Mesenchymal stem cell (in vitro differentiated cells and primary cell): Measurements from ENCODE around the gene SBNO1.

Experiments used
- DNase-seq: peaks from one replicate; pipeline ENCODE4 v3.0.0-alpha.2; 2013
- H2AFZ ChIP-seq: one replicate; pipeline ENCODE4 v1.6.1; 2013; ENCODE audit warnings: low read depth, mild to moderate bottlenecking, control low read depth, inconsistent platforms, low read length, moderate library complexity
- H2AK5ac ChIP-seq: 2 replicates; pipeline ENCODE4 v1.6.1; 2013; ENCODE audit warnings: low read length, moderate library complexity, mild to moderate bottlenecking, inconsistent platforms; ENCODE audit not compliant: severe bottlenecking
- H2BK120ac ChIP-seq: one replicate; pipeline ENCODE4 v1.6.1; 2013; ENCODE audit warnings: low read depth, mild to moderate bottlenecking, inconsistent platforms, low read length, moderate library complexity
- H2BK12ac ChIP-seq, 2 experiments: one replicate each; pipeline ENCODE4 v1.6.1; 2013; ENCODE audit warnings: inconsistent platforms in 2 of 2, low read length in 2 of 2, mild to moderate bottlenecking in 2 of 2, moderate library complexity in 2 of 2, control low read depth in 1 of 2
- H2BK15ac ChIP-seq: one replicate; pipeline ENCODE4 v1.6.1; 2013; ENCODE audit warnings: mild to moderate bottlenecking, low read depth, inconsistent platforms; ENCODE audit not compliant: poor library complexity, severe bottlenecking
- H2BK5ac ChIP-seq: 2 replicates; pipeline ENCODE4 v1.6.1; 2013; ENCODE audit warnings: low read depth, mild to moderate bottlenecking, low read length, control low read depth, inconsistent platforms; ENCODE audit not compliant: poor library complexity, severe bottlenecking
- H3K14ac ChIP-seq, 2 experiments: one replicate each; pipeline ENCODE4 v1.6.1; 2013; ENCODE audit warnings: inconsistent platforms in 2 of 2, low read length in 2 of 2, control low read depth in 1 of 2, mild to moderate bottlenecking in 1 of 2, moderate library complexity in 1 of 2
- H3K18ac ChIP-seq, 2 experiments: one replicate each; pipeline ENCODE4 v1.6.1; 2013; ENCODE audit warnings: inconsistent platforms in 2 of 2, low read length in 2 of 2, control low read depth in 1 of 2, low read depth in 1 of 2, mild to moderate bottlenecking in 1 of 2
- H3K23ac ChIP-seq, 2 experiments: one replicate each; pipeline ENCODE4 v1.6.1; 2013; ENCODE audit warnings: inconsistent platforms in 2 of 2, low read length in 2 of 2, mild to moderate bottlenecking in 2 of 2, moderate library complexity in 2 of 2, control low read depth in 1 of 2
- H3K27ac ChIP-seq: 2 replicates; pipeline ENCODE4 v1.5.1; 2013; ENCODE audit warnings: mild to moderate bottlenecking, moderate library complexity, low read length, control low read depth, inconsistent platforms; ENCODE audit not compliant: poor library complexity, severe bottlenecking
- H3K27me3 ChIP-seq, 2 experiments: 2 replicates each; pipeline versions ENCODE4 v1.6.1 to v1.7.0; 2013; ENCODE audit warnings: low read length in 2 of 2, mild to moderate bottlenecking in 2 of 2, moderate library complexity in 2 of 2, control low read depth in 1 of 2, inconsistent platforms in 1 of 2; ENCODE audit not compliant: control insufficient read depth in 1 of 2, insufficient read depth in 1 of 2
- H3K36me3 ChIP-seq, 2 experiments: 2 replicates each; pipeline versions ENCODE4 v1.6.1 to v1.7.0; 2013; ENCODE audit warnings: low read length in 2 of 2, control low read depth in 1 of 2, inconsistent platforms in 1 of 2, low read depth in 1 of 2, mild to moderate bottlenecking in 1 of 2; ENCODE audit not compliant: insufficient read depth in 2 of 2, control insufficient read depth in 1 of 2
- H3K4ac ChIP-seq, 2 experiments: one replicate each; pipeline ENCODE4 v1.6.1; 2013; ENCODE audit warnings: inconsistent platforms in 2 of 2, low read length in 2 of 2, mild to moderate bottlenecking in 2 of 2, moderate library complexity in 2 of 2, control low read depth in 1 of 2, low read depth in 1 of 2
- H3K4me1 ChIP-seq: 2 replicates; pipeline ENCODE4 v1.6.1; 2013; ENCODE audit warnings: low read depth, low read length, control low read depth; ENCODE audit not compliant: control insufficient read depth, insufficient read depth
- H3K4me2 ChIP-seq: 2 replicates; pipeline ENCODE4 v1.6.1; 2013; ENCODE audit warnings: low read length, mild to moderate bottlenecking, inconsistent platforms; ENCODE audit not compliant: poor library complexity, severe bottlenecking
- H3K4me3 ChIP-seq, 2 experiments: 2 replicates each; pipeline versions ENCODE4 v1.5.1 to v1.7.0; 2013; ENCODE audit warnings: low read length in 2 of 2, mild to moderate bottlenecking in 2 of 2, control low read depth in 1 of 2, low read depth in 1 of 2; ENCODE audit not compliant: insufficient read depth in 1 of 2
- H3K79me1 ChIP-seq: replicated peaks from 2 replicates; pipeline ENCODE4 v1.6.1; 2013; ENCODE audit warnings: mild to moderate bottlenecking, control low read depth, low read length, inconsistent platforms; ENCODE audit not compliant: poor library complexity, severe bottlenecking
- H3K9ac ChIP-seq: 2 replicates; pipeline ENCODE4 v1.7.0; 2013; ENCODE audit warnings: mild to moderate bottlenecking, low read length, moderate library complexity
- H3K9me3 ChIP-seq: 2 replicates; pipeline ENCODE4 v1.7.0; 2013; ENCODE audit warnings: mild to moderate bottlenecking, low read length; ENCODE audit not compliant: control insufficient read depth
- H4K8ac ChIP-seq: one replicate; pipeline ENCODE4 v1.6.1; 2013; ENCODE audit warnings: inconsistent platforms, mild to moderate bottlenecking, low read length, moderate library complexity
- H4K91ac ChIP-seq: one replicate; pipeline ENCODE4 v1.6.1; 2013; ENCODE audit warnings: mild to moderate bottlenecking, low read length, inconsistent platforms
- WGBS: methylation state at CpG from one replicate; pipeline ENCODE4 v1.1.7; 2013; ENCODE audit warnings: mixed read lengths; 5-methylcytosine and 5-hydroxymethylcytosine counted together

The SBNO1 gene

GRCh38 chr12:123335490-123335889, 29.2 kb downstream of the SBNO1 start:
- Histone ChIP-seq H2BK5ac (no peak overlapping the region), H3K4ac (no peak overlapping the region), H4K8ac (no peak overlapping the region), H3K4me2 (no peak overlapping the region), H3K9me3 (no peaks in the 10 kb centered on the region), H2BK12ac (no peak overlapping the region), H3K36me3 (peaks cover 28 to 77% of the 10 kb centered on the region in 2 experiments), H2BK120ac (no peak overlapping the region), H2AK5ac (no peak overlapping the region), H3K23ac (no peak overlapping the region), H2BK15ac (no peak overlapping the region), H3K27me3 (no peaks in the 10 kb centered on the region), H3K4me3 (no peak overlapping the region), H3K14ac (no peak overlapping the region), H3K27ac (no peak overlapping the region), H3K18ac (no peak overlapping the region), H3K4me1 (no peaks in the 10 kb centered on the region), H3K9ac (no peak overlapping the region), H3K79me1 (peaks cover 31% of the 10 kb centered on the region), H2AFZ (no peak overlapping the region), H4K91ac (no peak overlapping the region)
- WGBS: 80% methylated on average over 1 of the region's 3 CpGs
- no peak for DNase-seq

- Histone ChIP-seq H3K36me3 (peaks cover 25 to 83% of the 10 kb centered on the region in 2 experiments), H3K27ac (no peak overlapping the region), H3K27me3 (no peaks in the 10 kb centered on the region), H3K4me1 (no peaks in the 10 kb centered on the region), H2BK12ac (no peak overlapping the region), H2AFZ (no peak overlapping the region), H3K79me1 (peaks cover 20% of the 10 kb centered on the region), H4K8ac (no peak overlapping the region), H3K9me3 (no peaks in the 10 kb centered on the region), H4K91ac (no peak overlapping the region), H3K18ac (no peak overlapping the region), H3K9ac (no peak overlapping the region), H3K4ac (no peak overlapping the region), H3K4me3 (no peak overlapping the region), H3K4me2 (no peak overlapping the region), H2BK15ac (no peak overlapping the region), H2AK5ac (no peak overlapping the region), H2BK5ac (no peak overlapping the region), H3K14ac (no peak overlapping the region), H2BK120ac (no peak overlapping the region), H3K23ac (no peak overlapping the region)
- WGBS: no CpG with 5 or more reads among the region's 1 CpG
- DNase-seq: no peak
Measured at GRCh38 chr12:123329799-123330198, 34.8 kb downstream of the SBNO1 start.

DNA sequence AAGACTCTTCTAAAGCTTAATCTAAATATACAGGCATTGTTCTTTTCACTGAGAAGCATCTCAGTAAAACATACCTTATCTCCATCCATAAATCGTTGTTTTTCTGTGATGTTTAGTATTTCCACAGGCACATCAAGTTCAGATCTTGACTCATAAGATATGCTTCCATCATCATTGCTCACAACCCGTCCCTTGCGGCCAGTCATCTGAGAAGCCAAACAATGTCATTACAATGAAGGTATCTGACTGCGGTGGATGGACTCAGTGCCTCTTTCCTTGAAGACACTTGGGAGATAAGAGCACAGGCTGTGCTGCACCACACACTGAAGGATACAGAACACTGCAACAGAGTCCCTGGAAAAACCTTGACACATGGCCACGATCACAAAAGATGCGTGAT, 44.8 kb downstream of the SBNO1 start:
- H2BK5ac ChIP-seq: no peak overlapping the region
- H2AFZ ChIP-seq: no peak overlapping the region
- no peak overlapping the region for H3K23ac ChIP-seq
- DNase-seq: no peak
- H3K14ac ChIP-seq: no peak overlapping the region
- H2BK120ac ChIP-seq: no peak overlapping the region
- no peak overlapping the region for H3K18ac ChIP-seq
- H4K8ac ChIP-seq: no peak overlapping the region
- H2BK15ac ChIP-seq: no peak overlapping the region
- peaks cover 50 to 98% of the 10 kb centered on the region in 2 experiments for H3K36me3 ChIP-seq
- peaks cover 11% of the 10 kb centered on the region for H3K79me1 ChIP-seq
- H3K4ac ChIP-seq: no peak overlapping the region
- no peaks in the 10 kb centered on the region for H3K27me3 ChIP-seq
- H2BK12ac ChIP-seq: no peak overlapping the region
- H2AK5ac ChIP-seq: no peak overlapping the region
- no peaks in the 10 kb centered on the region for H3K4me1 ChIP-seq
- no peak overlapping the region for H3K4me2 ChIP-seq
- H3K9ac ChIP-seq: no peak overlapping the region
- no peak overlapping the region for H4K91ac ChIP-seq
- H3K9me3 ChIP-seq: no peaks in the 10 kb centered on the region
- WGBS: 96% methylated on average over 6 of the region's 6 CpGs
- no peak overlapping the region for H3K4me3 ChIP-seq
- H3K27ac ChIP-seq: no peak overlapping the region

- 100% methylated on average over 3 of the region's 3 CpGs for WGBS
Measured at GRCh38 chr12:123319273-123319672, 45.4 kb downstream of the SBNO1 start.

More at GRCh38 chr12:123319273-123319672, 45.4 kb downstream of the SBNO1 start:
- no peak overlapping the region for H2AK5ac ChIP-seq
- H2BK12ac ChIP-seq: no peak overlapping the region
- H3K9ac ChIP-seq: no peak overlapping the region
- H3K4me1 ChIP-seq: no peaks in the 10 kb centered on the region
- H3K18ac ChIP-seq: no peak overlapping the region
- no peak overlapping the region for H2BK120ac ChIP-seq
- H4K8ac ChIP-seq: no peak overlapping the region
- H4K91ac ChIP-seq: no peak overlapping the region
- H2BK5ac ChIP-seq: no peak overlapping the region
- H3K23ac ChIP-seq: no peak overlapping the region
- H2AFZ ChIP-seq: no peak overlapping the region
- peaks cover 52 to 97% of the 10 kb centered on the region in 2 experiments for H3K36me3 ChIP-seq
- H3K9me3 ChIP-seq: no peaks in the 10 kb centered on the region
- H2BK15ac ChIP-seq: no peak overlapping the region
- no peak overlapping the region for H3K4me2 ChIP-seq
- no peak overlapping the region for H3K27ac ChIP-seq
- H3K4ac ChIP-seq: no peak overlapping the region
- H3K4me3 ChIP-seq: no peak overlapping the region
- DNase-seq: no peak
- peaks cover 11% of the 10 kb centered on the region for H3K79me1 ChIP-seq
- H3K27me3 ChIP-seq: no peaks in the 10 kb centered on the region
- no peak overlapping the region for H3K14ac ChIP-seq
